Activated T-helper 9 cell treated with anti-CD3 and anti-CD28 coated beads, Interleukin-2, amount 50 U/mL, for 16 hours (primary cell): ENCODE data around the gene PPP1R3E.
A peak's percentile ranks its signal among the peaks of the same experiment; 100 is the strongest.
"Not testable (repeated sequence)": the region's sequence is repeated elsewhere in the genome, so short reads cannot be mapped to it uniquely, and the experiment has no call there.

Experiments
- DNase-seq: peaks from one replicate; pipeline ENCODE4 v3.0.0-alpha.2; 2020; ENCODE audit warnings: low read depth

PPP1R3E gene, protein sequence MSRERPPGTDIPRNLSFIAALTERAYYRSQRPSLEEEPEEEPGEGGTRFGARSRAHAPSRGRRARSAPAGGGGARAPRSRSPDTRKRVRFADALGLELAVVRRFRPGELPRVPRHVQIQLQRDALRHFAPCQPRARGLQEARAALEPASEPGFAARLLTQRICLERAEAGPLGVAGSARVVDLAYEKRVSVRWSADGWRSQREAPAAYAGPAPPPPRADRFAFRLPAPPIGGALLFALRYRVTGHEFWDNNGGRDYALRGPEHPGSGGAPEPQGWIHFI

DNA sequence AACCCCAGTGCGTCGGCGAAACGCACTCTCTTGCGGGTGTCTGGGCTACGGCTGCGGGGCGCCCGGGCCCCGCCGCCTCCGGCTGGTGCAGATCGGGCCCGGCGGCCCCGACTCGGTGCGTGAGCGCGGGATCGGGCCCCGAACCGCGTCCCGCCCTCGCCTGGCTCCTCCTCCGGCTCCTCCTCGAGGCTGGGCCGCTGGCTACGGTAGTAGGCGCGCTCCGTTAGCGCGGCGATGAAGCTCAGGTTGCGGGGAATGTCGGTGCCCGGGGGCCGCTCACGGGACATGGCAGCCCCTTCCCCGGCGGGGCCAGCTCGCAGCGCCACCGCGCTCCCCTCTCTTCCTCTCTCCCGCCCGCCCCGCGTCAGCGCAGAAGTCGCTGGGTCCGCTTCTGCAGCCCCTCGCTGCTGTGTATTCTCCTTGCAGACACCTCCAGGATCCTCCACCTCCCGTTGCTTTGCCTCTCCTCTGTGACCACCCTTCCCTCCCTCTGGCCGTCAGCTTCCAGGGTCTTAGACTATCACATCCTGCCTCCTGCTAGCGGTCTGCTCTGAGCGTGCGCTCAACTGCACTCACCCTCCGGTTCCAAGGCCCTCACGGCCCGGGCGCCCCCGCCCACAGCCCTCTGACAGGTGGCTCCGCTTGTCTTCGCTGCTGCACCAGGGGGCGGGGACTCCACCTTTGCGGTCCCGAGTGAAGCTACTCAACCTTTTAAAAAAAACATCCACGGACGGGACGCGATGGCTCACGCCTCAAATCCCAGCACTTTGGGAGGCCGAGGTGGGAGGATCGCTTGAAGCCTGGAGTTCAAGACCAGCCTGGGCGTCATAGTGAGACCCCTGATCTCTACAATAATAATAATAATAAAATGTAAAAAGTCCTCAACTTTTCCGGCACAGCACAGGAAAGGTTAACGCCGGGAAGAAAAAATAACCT is at the start of gene PPP1R3E:
Gene PPP1R3E, minus strand, starts transcription at position 570 of the 936 bp plus-strand sequence. Its CDS starts 283 bp downstream, at position 287.
- DNase-seq = peak; percentile 80

DNA sequence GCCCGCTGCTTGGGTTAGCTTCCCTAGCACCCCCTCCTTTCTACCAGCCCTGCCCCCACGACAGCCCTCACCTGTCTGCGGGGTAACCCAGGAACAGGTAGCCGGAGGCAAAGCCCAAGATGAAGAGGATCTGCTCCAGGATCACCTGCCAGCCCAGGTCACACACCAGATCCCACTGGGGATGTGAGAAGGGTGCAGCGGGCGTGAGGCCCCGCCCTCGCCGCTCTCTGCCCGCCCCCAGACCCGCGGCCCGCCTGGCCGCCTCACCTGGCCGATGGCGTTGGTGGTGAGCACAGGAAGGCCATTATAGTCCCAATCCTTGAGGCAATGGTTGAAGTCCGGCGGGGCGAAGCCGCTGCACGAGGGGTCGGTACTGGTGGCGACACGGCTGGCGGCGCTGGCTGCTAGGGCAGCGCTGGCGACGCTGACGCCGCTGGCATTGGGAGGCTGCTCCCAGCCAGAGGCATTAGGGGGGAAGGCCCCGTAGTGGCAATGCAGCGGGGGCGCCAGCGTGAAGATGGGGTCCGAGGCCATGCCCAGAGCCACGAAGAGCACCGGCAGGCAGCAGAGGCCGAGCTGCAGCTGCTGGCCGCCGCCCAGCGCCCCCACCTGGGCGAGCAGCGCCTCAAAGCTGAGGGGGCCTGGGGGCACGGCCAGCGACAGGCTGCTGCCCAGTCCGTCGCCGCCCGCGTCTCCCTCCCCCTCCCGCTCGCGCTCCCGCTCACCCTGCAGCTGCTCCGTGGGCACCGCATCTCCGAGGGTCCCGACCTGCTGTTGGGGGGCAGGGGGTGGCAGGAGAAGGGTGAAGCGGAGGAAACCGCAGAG is 49.2 kb upstream of the PPP1R3E start:
- no peak for DNase-seq

GRCh38 chr14:23349156-23349845 is 46.6 kb upstream of the PPP1R3E start:
- no peak for DNase-seq

DNA sequence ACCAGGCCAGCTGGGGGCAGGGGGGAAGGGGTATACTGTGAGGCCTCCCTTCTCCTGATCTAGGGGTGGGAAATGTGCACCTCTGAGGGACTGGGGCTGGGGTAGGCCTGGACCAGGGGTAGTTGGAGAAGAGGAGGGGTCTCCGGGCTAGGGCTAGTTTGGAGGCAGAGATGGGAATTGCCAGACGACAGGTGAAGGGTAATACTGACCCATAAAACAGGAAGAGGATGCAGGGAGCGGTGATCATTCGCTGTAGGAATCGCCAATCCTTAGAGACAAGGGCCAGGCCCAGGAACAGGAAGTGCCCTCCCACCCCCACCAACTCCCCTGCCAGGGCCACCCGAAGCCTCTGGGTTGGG is 45.6 kb upstream of the PPP1R3E start:
- DNase-seq = no peak

DNA sequence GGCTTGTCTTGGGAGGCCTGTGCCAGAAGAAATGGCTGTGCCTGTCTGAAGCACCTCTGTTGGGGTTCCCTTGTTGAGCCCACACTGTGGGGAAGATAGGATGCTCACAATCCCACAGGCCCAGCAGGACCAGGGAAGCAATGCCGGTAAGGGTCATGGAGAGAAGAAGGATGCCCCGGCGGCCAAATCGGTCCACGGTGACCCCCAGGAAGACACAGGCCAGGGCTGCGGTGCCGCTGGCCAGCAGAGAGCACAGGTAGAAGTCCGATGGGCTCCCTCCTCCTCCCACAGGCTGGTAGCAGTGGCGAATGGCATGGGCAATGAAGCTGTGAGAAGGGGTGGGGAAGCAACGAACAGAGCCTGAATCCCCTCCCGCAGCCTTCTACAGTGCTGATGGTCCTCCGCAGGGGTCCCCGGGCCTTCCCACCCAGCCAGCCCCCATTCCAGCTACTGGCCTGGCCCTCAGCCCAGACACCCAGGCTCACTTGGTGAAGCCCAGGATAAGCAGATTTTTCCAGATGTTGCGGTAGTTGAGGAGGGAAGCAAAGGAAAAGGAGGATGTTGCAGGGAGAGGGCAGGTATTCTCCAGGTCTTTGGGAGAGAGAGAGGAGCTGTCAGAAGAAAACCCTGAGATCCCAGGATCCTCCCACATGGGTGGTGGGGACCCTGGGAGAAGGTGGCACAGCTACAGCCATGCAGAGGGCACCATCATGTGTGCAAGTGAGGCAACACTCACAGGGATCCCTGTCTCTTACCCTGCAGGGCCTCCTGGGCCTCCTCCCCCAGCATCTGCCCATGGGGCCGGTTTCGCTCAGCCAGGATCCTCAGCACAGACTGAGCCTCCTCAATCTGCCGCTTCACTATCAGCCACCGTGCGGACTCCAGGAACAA is 45.0 kb upstream of the PPP1R3E start:
- no peak for DNase-seq

- DNase-seq = no peak
These were observed 44.2 kb upstream of the PPP1R3E start for GRCh38 chr14:23346693-23347405.

- no peak for DNase-seq
These were observed 43.5 kb upstream of the PPP1R3E start for GRCh38 chr14:23345987-23346692.

- no peak for DNase-seq
These were observed 41.8 kb upstream of the PPP1R3E start for GRCh38 chr14:23344481-23344880.

- no peak for DNase-seq
These were observed 37.0 kb upstream of the PPP1R3E start for GRCh38 chr14:23339506-23340268.

DNA sequence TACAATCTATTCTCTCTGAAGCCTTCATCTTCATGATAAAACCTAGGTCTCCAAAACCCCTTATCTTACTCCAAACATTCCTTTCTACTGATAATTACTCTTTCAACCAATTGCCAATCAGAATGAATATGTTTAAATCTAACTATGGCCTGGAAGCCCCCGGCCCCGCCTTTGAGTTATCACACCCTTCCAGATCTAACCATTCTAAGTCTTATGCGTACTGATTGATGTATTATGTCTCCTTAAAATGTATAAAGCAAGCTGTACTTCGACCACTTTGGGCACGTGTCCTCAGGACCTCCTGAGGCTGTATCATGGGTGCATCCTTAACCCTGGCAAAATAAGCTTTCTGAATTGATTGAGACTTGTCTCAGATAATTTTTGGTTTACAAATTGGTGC is 33.0 kb upstream of the PPP1R3E start:
- DNase-seq = no peak

DNA sequence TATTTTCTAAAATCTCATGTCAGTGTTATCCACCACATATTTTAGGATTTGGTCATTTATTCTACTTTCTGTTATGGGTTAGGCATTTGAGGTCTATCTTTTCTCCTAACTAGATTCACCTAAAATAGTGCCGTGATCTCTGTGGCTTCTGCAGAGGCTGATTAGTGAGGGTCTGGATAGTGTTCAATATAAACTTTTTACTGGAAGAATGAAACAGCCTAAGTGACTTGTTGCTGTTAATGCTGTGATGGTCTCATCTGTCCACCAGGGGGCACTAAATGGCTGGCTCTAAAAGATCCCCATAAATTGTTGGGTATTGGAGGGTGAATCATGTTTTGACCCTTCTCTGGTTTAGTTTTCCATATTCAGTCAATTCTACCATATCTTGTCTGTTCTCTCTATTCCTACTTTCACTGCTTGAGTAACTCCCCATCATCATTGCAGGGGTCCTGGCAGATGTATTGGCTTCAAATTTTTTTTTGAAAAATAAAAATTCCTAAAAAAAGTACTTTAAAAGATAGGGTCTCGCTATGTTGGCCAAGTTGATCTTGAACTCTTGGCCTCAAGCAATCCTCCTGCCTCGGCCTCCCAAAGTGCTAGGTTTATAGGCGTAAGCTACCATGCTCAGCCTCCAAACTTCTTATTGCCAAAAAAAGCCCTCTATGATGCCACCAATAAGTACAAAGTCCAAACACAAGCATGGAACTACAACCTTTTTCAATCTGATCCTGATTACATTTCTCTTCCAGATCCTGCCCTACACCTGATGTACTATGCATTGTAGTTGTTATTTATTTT is 25.5 kb upstream of the PPP1R3E start:
- peak; percentile 39 for DNase-seq

- no peak for DNase-seq
These were observed 24.1 kb upstream of the PPP1R3E start for GRCh38 chr14:23326491-23327332.

- not testable (repeated sequence) for DNase-seq
These were observed 23.1 kb upstream of the PPP1R3E start for GRCh38 chr14:23325746-23326145.

- no peak for DNase-seq
These were observed 22.3 kb upstream of the PPP1R3E start for GRCh38 chr14:23324993-23325392.

GRCh38 chr14:23324455-23324846 is 21.8 kb upstream of the PPP1R3E start:
- DNase-seq = no peak

DNA sequence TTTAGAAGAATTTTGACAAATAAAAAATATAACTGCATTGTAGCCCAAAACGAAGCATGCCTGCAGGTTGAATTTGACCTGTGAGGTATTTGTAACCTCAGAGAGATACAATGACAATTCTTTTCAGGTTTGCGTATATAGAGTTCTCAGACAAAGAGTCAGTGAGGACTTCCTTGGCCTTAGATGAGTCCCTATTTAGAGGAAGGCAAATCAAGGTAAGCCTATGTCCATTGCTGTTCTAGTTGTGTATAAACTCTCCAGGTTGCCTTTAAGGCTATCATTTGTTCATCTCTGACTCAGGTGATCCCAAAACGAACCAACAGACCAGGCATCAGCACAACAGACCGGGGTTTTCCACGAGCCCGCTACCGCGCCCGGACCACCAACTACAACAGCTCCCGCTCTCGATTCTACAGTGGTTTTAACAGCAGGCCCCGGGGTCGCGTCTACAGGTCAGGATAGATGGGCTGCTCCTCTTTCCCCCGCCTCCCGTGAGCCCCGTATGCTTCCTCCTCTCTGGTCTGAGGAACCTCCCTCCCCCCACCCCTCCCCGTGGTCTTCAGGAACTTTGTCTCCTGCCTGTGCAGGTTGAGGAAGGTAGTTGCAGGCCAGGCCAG is 21.3 kb upstream of the PPP1R3E start:
- no peak for DNase-seq
